Gastrocnemius medialis (tissue), 4 donors: ENCODE results near the gene TMPRSS11B.

Experiments
- POLR2A ChIP-seq, 2 donors: fragments of 450-650 bp; IDR thresholded peaks; one replicate each; pipeline ENCODE4 v1.6.1; 2017; ENCODE audit warnings: antibody characterized with exemption in 2 of 2, mild to moderate bottlenecking in 2 of 2, moderate library complexity in 2 of 2
- TF ChIP-seq, protein P1 (sequence below), 5 experiments: fragments of 450-650 bp in 3 of 5; fragments of 200-600 bp in 2 of 5; sonication (generic) in 2 of 5; IDR thresholded peaks in 4 of 5; conservative IDR thresholded peaks in 1 of 5; 1 replicate in 4 of 5; 2 replicates in 1 of 5; pipeline ENCODE4 v1.5.1; 2016 to 2019; ENCODE audit warnings: antibody characterized with exemption in 5 of 5, mild to moderate bottlenecking in 3 of 5, moderate library complexity in 3 of 5

DNA sequence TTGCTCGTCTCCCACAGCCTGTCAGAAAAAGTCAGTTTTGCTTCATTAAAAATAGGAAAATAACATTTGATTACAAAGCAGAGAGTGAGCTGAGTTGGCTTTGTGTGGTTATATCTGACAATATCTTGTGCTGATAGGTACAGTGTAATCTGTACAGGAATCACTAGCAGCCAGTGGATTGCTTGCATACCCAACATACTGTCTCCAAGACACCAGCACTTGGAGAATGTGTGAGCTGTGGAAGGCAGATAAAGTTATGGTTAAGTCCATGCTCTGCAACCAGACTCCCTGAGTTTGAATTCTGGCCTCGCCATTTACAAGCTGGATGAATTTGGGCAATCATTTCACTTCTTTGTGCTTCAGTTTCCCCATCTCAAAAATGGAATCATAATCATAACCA lies 58.3 kb downstream of the TMPRSS11B start:
- TF ChIP-seq, protein P1, sequence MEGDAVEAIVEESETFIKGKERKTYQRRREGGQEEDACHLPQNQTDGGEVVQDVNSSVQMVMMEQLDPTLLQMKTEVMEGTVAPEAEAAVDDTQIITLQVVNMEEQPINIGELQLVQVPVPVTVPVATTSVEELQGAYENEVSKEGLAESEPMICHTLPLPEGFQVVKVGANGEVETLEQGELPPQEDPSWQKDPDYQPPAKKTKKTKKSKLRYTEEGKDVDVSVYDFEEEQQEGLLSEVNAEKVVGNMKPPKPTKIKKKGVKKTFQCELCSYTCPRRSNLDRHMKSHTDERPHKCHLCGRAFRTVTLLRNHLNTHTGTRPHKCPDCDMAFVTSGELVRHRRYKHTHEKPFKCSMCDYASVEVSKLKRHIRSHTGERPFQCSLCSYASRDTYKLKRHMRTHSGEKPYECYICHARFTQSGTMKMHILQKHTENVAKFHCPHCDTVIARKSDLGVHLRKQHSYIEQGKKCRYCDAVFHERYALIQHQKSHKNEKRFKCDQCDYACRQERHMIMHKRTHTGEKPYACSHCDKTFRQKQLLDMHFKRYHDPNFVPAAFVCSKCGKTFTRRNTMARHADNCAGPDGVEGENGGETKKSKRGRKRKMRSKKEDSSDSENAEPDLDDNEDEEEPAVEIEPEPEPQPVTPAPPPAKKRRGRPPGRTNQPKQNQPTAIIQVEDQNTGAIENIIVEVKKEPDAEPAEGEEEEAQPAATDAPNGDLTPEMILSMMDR (IDR thresholded peaks at IDR 0.05 in 4 of 5, conservative IDR thresholded peaks at IDR 0.05 in 1 of 5), result no peak
- no peak for TF ChIP-seq POLR2A (IDR thresholded peaks at IDR 0.05)
